Adrenal gland (tissue), 5 donors: Measurements from ENCODE around the gene TOR1B.
"Not testable (repeated sequence)": the region's sequence is repeated elsewhere in the genome, so short reads cannot be mapped to it uniquely, and the experiment has no call there.

Experiments
- CTCF ChIP-seq, 6 experiments: fragments of 450-650 bp in 4 of 6; fragments of 200-600 bp in 2 of 6; sonication (generic) in 1 of 6; IDR thresholded peaks; 1 replicate in 5 of 6; 2 replicates in 1 of 6; pipeline versions ENCODE4 v1.5.1 to v1.8.0; 2016 to 2021; ENCODE audit warnings: antibody characterized with exemption in 6 of 6, mild to moderate bottlenecking in 2 of 6, moderate library complexity in 1 of 6
- POLR2A ChIP-seq, 2 donors: fragments of 450-650 bp; IDR thresholded peaks; one replicate each; pipeline ENCODE4 v1.6.1; 2017; ENCODE audit warnings: antibody characterized with exemption in 2 of 2, mild to moderate bottlenecking in 2 of 2, moderate library complexity in 1 of 2
- donor health status: DM: no; HTN: no; CAD: no.

GRCh38 chr9:129776096-129776495, 26.9 kb upstream of the TOR1B start:
- not testable (repeated sequence) for TF ChIP-seq POLR2A, CTCF (IDR thresholded peaks at IDR 0.05)
